ENCODE results near the gene S100PBP. TPM values are rescaled to one million over a fixed set of nuclear protein-coding genes. Genes with fewer than 3 reads are reported as not detected.
A peak's percentile ranks its signal among the peaks of the same experiment; 100 is the strongest.

The S100PBP gene
- total and polyA plus RNA-seq, 10 of the 15 experiments (the other 5 are each of a cell fraction or from before 2014, with no cell fraction given): 17.0 to 98.3 (median 40.6) TPM

GRCh38 chr1:32886004-32886827, 68.8 kb downstream of the S100PBP start, which contains the start of gene HPCA:
TSS of gene HPCA (plus strand) at chr1:32886491. CDS start at chr1:32888899, 2,408 bp downstream.
- POLR2A ChIA-PET: no interaction called here
- SMC1A ChIA-PET (ENCODE audit: uncharacterized antibody, unreplicated experiment): no interaction called here
- no peaks in the 10 kb centered on the region for H3K4me1 ChIP-seq (ENCODE audit: control insufficient read depth, insufficient read depth, low read length)
- H2AFZ ChIP-seq (ENCODE audit: control insufficient read depth, low read depth, low read length): no peak within 1 kb of the TSS
- DNase-seq (ENCODE audit: low read depth, low spot score) (no peak), FAIRE-seq (no peak), ATAC-seq (peak; percentile 73)
- WGBS (ENCODE audit: insufficient coverage, insufficient replicate concordance, low lambda C conversion rate, missing lambda C conversion rate): 9% methylated on average over 44 of the region's 79 CpGs
- intact Hi-C loops (cut with micrococcal nuclease; ENCODE audit: unreplicated experiment): no loop called here
- BruUV-seq (replicated peaks): no TSS peak
- no peak within 1 kb of the TSS for H3K9ac ChIP-seq (ENCODE audit: control insufficient read depth, insufficient read depth, low read length)
- H3K9me3 ChIP-seq (replicated peaks; ENCODE audit: control insufficient read depth, insufficient read depth, low read length): no peaks in the 10 kb centered on the region
- H4K20me1 ChIP-seq (ENCODE audit: control insufficient read depth, insufficient read depth): no peaks in the 10 kb centered on the region
- H3K4me2 ChIP-seq (ENCODE audit: control insufficient read depth, insufficient read depth): no peak within 1 kb of the TSS
- in situ Hi-C loops (cut with MboI): no loop called here
- H3K27ac ChIP-seq (ENCODE audit: control insufficient read depth, insufficient read depth): no peak within 1 kb of the TSS
- TF ChIP-seq TCF7 (IDR thresholded peaks at IDR 0.05; ENCODE audit: borderline replicate concordance) (no peak), PAX5 (IDR thresholded peaks at IDR 0.05; ENCODE audit: borderline replicate concordance, low read depth, low read length) (no peak), REST (IDR thresholded peaks at IDR 0.05; ENCODE audit: low read depth, low read length) (peak; percentile 98), CTCF (IDR thresholded peaks at IDR 0.05 in 2 of 3, conservative IDR thresholded peaks at IDR 0.05 in 1 of 3; ENCODE audit: control insufficient read depth in 2 of 3, extremely low read depth in 1 of 3, insufficient read depth in 1 of 3, low read depth in 3 of 3, low read length in 3 of 3) (peak; percentile 16 to 36 (median 29); a peak in 3 of 6 replicates), ZBTB33 (IDR thresholded peaks at IDR 0.05) (peak; percentile 58; the same call in 1 of the 2 replicates), SIN3A (IDR thresholded peaks at IDR 0.05; ENCODE audit: low read depth, low read length) (0 out of 2 replicates have a peak, but pooled peaks have one; percentile 36), IKZF1 (conservative IDR thresholded peaks at IDR 0.05) (no peak)
- H3K36me3 ChIP-seq (ENCODE audit: control insufficient read depth in 2 of 2, insufficient read depth in 2 of 2, low read length in 1 of 2): no peaks in the 10 kb centered on the region
- peaks cover 3 to 6% of the 10 kb centered on the region in 2 experiments; a peak in 3 of 4 replicates for H3K27me3 ChIP-seq (replicated peaks in 1 of 2; ENCODE audit: control insufficient read depth in 2 of 2, insufficient read depth in 2 of 2, low read length in 1 of 2)
- no peak within 1 kb of the TSS for H3K4me3 ChIP-seq
- CTCF ChIA-PET: interaction anchor here (2.1 kb wide), 1 partner anchor 10 kb away, joined by 7 read pairs; no protein-coding TSS in a partner anchor
- RAD21 ChIA-PET (ENCODE audit: unreplicated experiment): no interaction called here
- H3K79me2 ChIP-seq (ENCODE audit: control insufficient read depth, insufficient read depth, low read length): no peaks in the 10 kb centered on the region

Data from GM12878 (cell line).